Chondrocyte (in vitro differentiated cells): ENCODE results near the gene INSIG1. TPM values are rescaled to one million over a fixed set of nuclear protein-coding genes. Genes with fewer than 3 reads are reported as not detected.
A peak's percentile ranks its signal among the peaks of the same experiment; 100 is the strongest.

Experiments used
- DNase-seq: peaks from one replicate; pipeline ENCODE4 v3.0.0; 2021; ENCODE audit warnings: mixed read lengths, low spot score
- H3K27ac Mint-ChIP-seq: one replicate; pipeline ENCODE4 v1.8.0; 2021; ENCODE audit warnings: mild to moderate bottlenecking, moderate library complexity, mixed read lengths; ENCODE audit not compliant: unreplicated experiment
- H3K27me3 Mint-ChIP-seq: 2 replicates; pipeline ENCODE4 v1.8.0; 2021; ENCODE audit warnings: low read depth, mixed read lengths
- H3K36me3 Mint-ChIP-seq: 2 replicates; pipeline ENCODE4 v1.8.0; 2021; ENCODE audit warnings: low read depth, mixed read lengths
- H3K4me1 Mint-ChIP-seq: 2 replicates; pipeline ENCODE4 v1.8.0; 2021; ENCODE audit warnings: low read depth, mild to moderate bottlenecking, mixed read lengths
- H3K4me3 Mint-ChIP-seq: one replicate; pipeline ENCODE4 v1.8.0; 2021; ENCODE audit warnings: mild to moderate bottlenecking, moderate library complexity, mixed read lengths; ENCODE audit not compliant: unreplicated experiment
- H3K9me3 Mint-ChIP-seq: 2 replicates; pipeline ENCODE4 v1.8.0; 2021; ENCODE audit warnings: low read depth, mixed read lengths
- total RNA-seq: library from RNA; stranded (reverse); gene quantifications from 3 replicates; pipeline ENCODE4 v1.2.1, GENCODE V29; 2021
- TF ChIP-seq, protein P1 (sequence below): fragments of 200-600 bp; sonication (generic); IDR thresholded peaks from 2 replicates; pipeline ENCODE4 v1.5.0; 2021; ENCODE audit warnings: antibody characterized with exemption, mild to moderate bottlenecking, moderate library complexity

The INSIG1 gene
- total RNA-seq, 1 donor from 2014 or later, result 31.8 TPM

DNA sequence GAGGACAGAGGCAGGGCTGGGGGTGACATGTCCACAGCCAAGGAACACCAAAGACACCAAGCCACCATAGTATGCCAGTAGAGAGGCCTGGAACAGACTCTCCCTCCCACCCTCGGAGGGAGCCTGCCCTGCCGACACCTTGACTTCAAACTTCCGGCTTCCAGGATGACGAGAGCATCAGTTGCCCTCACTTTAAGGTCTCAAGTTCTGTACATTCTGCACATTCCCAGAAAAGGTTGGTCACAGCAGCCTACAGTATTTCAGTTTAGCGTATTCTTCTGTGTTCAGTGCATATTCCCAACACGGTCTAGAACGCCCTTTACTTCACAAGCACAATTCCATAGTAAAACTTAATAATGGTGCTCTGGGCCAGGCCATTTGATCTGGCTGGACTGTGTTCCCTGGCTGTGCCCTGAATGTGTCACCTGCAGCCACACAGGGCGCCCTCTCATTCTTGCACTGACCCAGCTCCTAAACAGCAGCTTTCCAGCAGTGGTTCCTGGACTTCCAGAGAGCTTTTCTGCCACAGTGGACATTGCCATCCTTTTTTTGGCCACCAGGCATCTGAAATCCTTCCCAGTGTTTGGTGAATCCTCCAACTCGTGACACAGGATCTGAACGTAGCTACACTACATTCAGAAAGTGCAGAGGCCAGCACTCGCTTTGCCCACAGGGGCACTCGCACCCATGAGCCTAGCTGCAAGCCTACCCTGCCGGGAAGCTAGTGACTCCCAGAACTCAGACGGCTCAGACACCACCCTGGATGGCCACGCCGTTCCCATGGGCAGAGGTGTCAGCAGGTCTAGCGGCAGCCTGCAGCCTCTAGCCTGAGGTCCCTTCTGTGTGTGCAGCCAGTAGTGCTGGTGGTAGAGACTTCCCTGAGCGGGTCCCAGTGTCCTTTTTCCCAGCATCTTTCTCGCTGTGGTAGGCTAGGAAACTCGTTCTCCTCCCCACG, 36.4 kb upstream of the INSIG1 start:
- Mint-ChIP-seq H3K27ac (no peak overlapping the region), H3K27me3 (peaks cover 4% of the 10 kb centered on the region), H3K9me3 (no peaks in the 10 kb centered on the region), H3K4me1 (peaks cover 26% of the 10 kb centered on the region), H3K36me3 (no peaks in the 10 kb centered on the region), H3K4me3 (no peak overlapping the region)
- DNase-seq, result no peak
- TF ChIP-seq, protein P1, sequence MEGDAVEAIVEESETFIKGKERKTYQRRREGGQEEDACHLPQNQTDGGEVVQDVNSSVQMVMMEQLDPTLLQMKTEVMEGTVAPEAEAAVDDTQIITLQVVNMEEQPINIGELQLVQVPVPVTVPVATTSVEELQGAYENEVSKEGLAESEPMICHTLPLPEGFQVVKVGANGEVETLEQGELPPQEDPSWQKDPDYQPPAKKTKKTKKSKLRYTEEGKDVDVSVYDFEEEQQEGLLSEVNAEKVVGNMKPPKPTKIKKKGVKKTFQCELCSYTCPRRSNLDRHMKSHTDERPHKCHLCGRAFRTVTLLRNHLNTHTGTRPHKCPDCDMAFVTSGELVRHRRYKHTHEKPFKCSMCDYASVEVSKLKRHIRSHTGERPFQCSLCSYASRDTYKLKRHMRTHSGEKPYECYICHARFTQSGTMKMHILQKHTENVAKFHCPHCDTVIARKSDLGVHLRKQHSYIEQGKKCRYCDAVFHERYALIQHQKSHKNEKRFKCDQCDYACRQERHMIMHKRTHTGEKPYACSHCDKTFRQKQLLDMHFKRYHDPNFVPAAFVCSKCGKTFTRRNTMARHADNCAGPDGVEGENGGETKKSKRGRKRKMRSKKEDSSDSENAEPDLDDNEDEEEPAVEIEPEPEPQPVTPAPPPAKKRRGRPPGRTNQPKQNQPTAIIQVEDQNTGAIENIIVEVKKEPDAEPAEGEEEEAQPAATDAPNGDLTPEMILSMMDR, result peak; percentile 9

GRCh38 chr7:155262031-155262430, 35.6 kb upstream of the INSIG1 start:
- Mint-ChIP-seq H3K9me3 (no peaks in the 10 kb centered on the region), H3K36me3 (no peaks in the 10 kb centered on the region), H3K27me3 (peaks cover 4% of the 10 kb centered on the region), H3K27ac (no peak overlapping the region), H3K4me1 (peaks cover 19% of the 10 kb centered on the region), H3K4me3 (no peak overlapping the region)
- DNase-seq, result no peak
- TF ChIP-seq, protein P1, result no peak

DNA sequence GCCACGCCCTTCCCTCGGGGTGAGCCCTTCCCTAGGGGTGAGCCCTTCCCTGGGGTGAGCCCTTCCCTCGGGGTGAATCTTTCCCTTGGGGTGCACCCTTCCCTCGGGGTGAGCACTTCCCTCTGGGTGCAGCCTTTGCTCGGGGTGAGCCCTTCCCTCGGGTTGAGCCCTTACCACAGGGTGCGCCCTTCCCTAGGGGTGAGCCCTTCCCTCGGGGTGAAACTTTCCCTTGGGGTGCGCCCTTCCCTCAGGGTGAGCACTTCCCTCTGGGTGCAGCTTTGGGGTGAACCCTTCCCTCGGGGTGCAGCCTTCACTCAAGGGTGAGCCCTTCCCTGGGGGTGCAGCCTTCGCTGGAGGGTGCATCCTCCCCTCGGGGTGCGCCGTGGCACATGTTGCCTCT, 34.6 kb upstream of the INSIG1 start:
- Mint-ChIP-seq H3K27ac (no peak overlapping the region), H3K36me3 (no peaks in the 10 kb centered on the region), H3K4me1 (peaks cover 9% of the 10 kb centered on the region), H3K9me3 (no peaks in the 10 kb centered on the region), H3K4me3 (no peak overlapping the region), H3K27me3 (peaks cover 4% of the 10 kb centered on the region)
- DNase-seq, result no peak
- TF ChIP-seq, protein P1, result no peak

- Mint-ChIP-seq H3K27me3 (peaks cover 4% of the 10 kb centered on the region), H3K9me3 (no peaks in the 10 kb centered on the region), H3K4me1 (peaks cover 5% of the 10 kb centered on the region), H3K36me3 (no peaks in the 10 kb centered on the region), H3K27ac (no peak overlapping the region), H3K4me3 (no peak overlapping the region)
- TF ChIP-seq, protein P1, result peak; percentile 35
- DNase-seq, result peak; percentile 57
Observed at GRCh38 chr7:155263581-155264143, 34.0 kb upstream of the INSIG1 start.

- Mint-ChIP-seq H3K4me1 (no peaks in the 10 kb centered on the region), H3K4me3 (no peak overlapping the region), H3K9me3 (no peaks in the 10 kb centered on the region), H3K36me3 (no peaks in the 10 kb centered on the region), H3K27me3 (peaks cover 4% of the 10 kb centered on the region), H3K27ac (no peak overlapping the region)
- TF ChIP-seq, protein P1, result no peak
- DNase-seq, result peak; percentile 3
Observed at GRCh38 chr7:155265144-155265543, 32.5 kb upstream of the INSIG1 start.
